HG03442 (cell line): Measurements from ENCODE around the gene ANO7.

Experiments
- ATAC-seq: cut with Tn5 transposase; IDR thresholded peaks from one replicate; pipeline ENCODE4 v1.9.1; 2021; ENCODE audit warnings: mild to moderate bottlenecking, moderate library complexity; ENCODE audit not compliant: unreplicated experiment

Gene ANO7

GRCh38 chr2:241205086-241205485 lies 16.6 kb downstream of the ANO7 start:
- ATAC-seq: no peak

DNA sequence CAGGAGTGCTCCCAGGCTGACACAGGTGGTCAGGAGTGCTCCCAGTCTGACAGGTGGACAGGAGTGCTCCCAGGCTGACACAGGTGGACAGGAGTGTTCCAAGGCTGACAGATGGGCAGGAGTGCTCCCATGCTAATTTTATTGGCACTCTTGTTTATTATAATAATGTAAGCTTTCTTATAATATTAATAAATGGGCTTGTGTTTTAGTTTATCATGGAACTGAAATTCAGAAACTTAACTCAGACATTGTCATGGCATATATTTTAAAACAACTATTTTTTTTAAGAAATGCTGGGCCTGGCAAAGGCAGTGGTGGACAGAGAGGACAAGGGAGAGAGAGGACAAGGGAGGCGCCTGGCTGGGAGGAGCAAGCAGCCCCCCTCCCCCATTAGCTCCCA lies 18.7 kb downstream of the ANO7 start:
- ATAC-seq: no peak

DNA sequence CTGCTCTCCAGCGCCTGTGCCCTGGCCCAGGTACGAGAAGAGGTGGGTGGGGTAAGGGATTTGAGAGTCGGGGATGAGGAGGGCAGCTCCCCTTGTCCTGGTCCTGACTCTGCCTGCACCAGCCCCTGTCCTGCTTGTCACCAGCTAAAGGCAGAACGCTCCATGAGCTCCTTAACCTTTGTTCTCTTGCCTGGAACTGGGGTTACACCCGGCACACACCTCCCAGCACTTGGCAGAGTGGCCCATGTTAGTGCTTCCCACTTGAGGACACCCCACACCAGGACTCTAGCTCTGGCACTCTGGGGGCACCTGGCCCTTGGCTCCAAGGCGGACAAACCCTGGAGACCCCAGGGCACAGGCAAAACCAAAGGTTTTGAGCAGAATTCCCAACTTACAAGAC lies 19.2 kb downstream of the ANO7 start:
- ATAC-seq: no peak

- no peak for ATAC-seq
Measured at GRCh38 chr2:241208058-241208457, 19.6 kb downstream of the ANO7 start.

DNA sequence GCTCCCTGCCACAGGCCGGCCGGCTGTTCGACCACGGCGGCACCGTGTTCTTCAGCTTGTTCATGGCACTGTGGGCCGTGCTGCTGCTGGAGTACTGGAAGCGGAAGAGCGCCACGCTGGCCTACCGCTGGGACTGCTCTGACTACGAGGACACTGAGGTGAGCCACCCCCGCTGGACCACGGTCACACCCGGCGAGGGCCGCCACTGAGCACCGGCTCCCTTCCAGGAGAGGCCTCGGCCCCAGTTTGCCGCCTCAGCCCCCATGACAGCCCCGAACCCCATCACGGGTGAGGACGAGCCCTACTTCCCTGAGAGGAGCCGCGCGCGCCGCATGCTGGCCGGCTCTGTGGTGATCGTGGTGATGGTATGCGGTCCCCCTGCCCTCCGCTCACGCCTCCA lies 20.8 kb downstream of the ANO7 start:
- ATAC-seq: no peak

- ATAC-seq: no peak
Measured at GRCh38 chr2:241211276-241211675, 22.8 kb downstream of the ANO7 start.

- no peak for ATAC-seq
Measured at GRCh38 chr2:241213041-241213440, 24.6 kb downstream of the ANO7 start.

- ATAC-seq: no peak
Measured at GRCh38 chr2:241213567-241213966, 25.1 kb downstream of the ANO7 start.

DNA sequence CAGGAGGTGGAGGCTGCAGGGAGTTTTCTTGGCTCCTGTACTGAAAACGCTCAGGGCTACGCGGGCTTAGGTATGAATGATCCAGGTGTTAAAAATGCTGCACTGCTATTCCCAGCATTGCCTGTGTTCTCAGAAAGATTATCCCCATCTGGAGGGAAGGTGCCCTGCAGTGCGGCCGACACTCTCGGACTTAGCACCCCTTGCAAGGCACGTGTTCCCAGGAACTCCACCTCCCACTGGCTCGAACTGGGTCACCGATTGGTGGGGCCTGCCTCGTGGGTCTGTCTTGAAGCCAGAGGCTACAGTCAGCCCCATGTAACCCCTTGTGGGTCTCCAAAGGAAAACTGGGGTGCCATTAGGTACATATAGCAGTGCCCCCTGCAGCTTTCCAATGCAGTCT lies 25.7 kb downstream of the ANO7 start:
- ATAC-seq: no peak

DNA sequence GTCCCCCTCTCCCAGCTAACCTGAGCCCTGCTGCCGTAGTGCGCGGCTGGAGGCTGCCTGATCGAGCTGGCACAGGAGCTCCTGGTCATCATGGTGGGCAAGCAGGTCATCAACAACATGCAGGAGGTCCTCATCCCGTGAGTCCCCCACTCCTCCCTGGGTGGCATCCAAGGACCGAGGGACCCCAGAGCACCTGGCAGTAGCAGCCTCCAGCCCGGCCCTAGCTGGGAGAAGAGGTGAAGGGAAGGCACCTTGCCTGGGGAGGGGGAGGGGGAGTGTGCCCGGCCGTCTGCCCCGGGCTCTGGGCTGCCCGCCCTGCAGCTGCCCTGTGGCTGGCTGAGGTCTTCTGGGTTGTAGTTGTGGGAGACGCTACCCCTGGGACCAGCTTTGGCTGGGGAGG lies 26.3 kb downstream of the ANO7 start:
- no peak for ATAC-seq

DNA sequence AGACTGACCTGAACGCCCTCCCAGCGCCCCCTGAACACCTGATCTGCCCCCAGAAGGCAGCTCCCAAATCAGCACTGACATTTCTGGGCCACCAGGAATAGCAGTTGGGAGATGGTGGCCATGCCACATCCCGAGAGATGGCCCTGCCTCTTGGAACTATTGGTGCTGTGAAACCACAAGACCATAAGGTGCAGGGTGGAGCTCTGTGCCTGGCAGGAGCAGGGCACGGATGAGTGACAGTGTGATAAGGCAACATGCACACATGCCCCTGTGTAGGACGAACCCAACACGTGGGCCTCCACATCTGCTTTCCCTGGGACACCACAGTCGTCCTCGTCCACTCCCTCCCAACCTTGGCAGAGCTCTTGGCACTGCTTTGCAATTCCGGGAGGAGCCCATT lies 26.9 kb downstream of the ANO7 start:
- no peak for ATAC-seq

- ATAC-seq: no peak
Measured at GRCh38 chr2:241216211-241216761, 27.8 kb downstream of the ANO7 start.

DNA sequence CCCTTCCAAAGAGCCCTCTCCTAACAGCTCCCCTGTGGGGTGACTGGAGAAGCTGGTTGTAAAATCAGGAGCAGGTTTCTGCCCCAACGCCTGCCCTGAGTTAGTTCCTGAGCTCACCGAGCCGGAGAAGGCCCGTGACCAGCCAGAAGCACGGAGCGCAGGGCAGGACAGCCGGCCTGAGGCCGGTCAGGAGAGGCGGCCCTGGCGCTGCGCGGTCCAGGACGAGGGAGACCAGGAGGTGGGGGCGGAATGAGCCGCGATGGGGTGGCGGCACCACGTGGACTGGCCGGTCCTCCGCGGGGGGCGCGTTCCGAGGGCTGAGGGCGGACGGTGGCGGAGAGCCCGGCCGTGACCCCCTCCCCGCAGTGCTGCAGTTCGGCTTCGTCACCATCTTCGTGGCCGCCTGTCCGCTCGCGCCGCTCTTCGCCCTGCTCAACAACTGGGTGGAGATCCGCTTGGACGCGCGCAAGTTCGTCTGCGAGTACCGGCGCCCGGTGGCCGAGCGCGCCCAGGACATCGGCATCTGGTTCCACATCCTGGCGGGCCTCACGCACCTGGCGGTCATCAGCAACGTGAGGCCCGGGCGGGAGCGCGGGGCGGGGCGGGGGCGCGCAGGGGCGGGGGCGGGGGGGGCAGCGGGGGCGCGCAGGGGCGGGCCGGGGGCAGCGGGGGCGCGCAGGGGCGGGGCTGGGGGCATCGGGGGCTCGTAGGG lies 29.0 kb downstream of the ANO7 start:
- ATAC-seq: peak; percentile 54

- ATAC-seq: peak; percentile 39
Measured at GRCh38 chr2:241218131-241219029, 29.9 kb downstream of the ANO7 start.

DNA sequence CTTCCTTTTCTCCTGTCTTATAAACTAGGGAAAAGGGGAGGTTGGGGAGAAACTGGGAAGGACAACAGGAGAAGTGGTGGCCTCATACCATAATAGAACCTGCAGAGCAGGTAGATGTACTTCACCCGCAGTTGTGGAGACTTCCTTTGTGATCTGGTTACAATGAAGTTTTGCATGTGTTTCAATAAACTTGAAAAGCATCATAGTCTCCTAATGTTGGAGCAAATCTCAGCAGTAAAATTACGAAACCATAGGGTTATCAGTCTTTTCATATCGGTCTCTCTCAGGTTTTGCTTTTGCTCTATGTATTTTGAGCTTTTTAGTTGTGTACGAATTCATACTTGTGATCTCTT lies 30.5 kb downstream of the ANO7 start:
- ATAC-seq: no peak

- ATAC-seq: no peak
Measured at GRCh38 chr2:241219856-241220356, 31.4 kb downstream of the ANO7 start.

DNA sequence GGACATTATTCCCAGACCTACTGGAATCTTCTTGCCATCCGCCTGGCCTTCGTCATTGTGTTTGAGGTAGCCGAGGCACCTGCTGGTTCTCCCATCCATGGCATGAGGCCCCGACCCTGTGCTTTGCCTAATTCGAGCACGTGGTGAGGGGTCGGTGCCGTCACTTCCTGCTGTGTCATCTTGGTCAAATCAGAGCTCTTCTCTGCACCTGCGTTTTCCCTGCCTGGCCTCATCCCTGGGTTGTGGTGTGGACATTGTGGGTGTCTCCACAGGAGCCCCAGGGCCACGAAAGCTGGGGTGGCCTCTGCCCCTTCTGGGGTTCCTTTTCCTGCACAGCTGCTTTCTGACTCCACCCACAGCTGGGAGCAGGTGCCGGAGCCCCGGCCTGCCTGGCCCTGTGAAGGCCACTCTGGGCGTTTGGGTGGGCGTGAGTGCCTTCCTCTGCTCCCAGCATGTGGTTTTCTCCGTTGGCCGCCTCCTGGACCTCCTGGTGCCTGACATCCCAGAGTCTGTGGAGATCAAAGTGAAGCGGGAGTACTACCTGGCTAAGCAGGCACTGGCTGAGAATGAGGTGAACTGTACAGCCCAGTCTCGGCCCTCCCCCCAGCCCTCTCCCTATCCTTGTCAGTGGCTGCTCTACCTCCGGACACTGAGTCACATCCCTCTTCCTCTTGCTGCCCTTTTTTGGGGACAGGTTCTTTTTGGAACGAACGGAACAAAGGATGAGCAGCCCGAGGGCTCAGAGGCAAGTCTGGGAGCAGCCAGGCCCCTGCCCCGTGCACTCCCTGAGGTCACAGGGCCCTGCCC lies 34.9 kb downstream of the ANO7 start:
- no peak for ATAC-seq

DNA sequence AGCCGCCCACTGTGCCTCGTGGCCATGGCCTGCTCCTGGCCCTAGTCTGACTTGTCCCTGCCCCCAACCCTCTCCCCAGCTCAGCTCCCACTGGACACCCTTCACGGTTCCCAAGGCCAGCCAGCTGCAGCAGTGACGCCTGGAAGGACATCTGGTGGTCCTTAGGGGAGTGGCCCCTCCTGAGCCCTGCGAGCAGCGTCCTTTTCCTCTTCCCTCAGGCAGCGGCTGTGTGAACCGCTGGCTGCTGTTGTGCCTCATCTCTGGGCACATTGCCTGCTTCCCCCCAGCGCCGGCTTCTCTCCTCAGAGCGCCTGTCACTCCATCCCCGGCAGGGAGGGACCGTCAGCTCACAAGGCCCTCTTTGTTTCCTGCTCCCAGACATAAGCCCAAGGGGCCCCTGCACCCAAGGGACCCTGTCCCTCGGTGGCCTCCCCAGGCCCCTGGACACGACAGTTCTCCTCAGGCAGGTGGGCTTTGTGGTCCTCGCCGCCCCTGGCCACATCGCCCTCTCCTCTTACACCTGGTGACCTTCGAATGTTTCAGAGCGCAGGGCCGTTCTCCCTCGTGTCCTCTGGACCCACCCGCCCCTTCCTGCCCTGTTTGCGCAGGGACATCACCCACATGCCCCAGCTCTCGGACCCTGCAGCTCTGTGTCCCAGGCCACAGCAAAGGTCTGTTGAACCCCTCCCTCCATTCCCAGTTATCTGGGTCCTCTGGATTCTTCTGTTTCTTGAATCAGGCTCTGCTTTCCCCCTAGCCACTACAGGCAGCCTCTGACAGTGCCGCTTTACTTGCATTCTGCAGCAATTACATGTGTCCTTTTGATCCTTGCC lies 35.8 kb downstream of the ANO7 start:
- ATAC-seq: no peak

DNA sequence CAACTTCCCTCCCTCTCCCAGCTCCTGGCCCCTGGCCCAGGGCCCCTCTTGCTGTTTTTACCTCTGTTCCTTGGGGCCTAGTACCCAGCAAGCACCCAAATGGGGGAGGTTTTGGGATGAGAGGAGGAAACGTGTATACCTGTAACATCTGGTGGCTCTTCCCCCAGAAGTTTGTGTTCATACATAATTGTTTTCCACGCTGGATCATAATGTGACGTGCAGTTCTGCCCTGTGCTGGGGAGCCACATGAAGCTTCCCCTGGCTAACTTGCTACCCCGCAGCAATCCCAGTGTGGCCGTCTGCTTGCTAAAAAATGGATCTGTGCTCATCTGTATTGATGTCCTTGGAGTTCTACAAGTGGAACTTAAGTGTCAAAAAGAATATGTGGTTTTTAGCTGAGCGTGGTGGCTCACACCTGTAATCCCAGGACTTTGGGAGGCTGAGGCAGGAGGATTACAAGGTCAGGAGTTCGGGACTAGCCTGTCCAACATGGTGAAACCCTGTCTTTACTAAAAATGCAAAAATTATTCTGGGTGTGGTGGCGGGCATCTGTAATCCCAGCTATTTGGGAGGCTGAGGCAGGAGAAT lies 36.5 kb downstream of the ANO7 start:
- no peak for ATAC-seq

DNA sequence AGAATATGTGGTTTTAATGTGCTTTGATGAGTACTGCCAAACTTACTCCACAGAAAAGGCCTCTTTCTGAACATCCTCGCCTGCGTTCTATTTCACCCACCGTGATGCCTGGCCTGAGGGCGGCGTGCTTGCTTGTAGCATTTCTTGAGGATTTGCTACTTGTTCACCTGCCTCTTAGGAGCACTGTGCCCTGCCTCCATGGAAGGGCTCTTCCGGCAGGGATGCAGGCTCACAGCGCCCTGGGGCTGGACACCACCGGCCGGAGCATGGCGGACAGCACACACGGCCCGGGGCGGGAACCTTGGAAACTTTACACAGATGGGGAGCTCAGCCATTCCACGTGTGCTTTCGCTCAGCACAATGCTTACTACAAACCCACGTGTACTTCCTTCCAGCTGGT lies 37.1 kb downstream of the ANO7 start:
- no peak for ATAC-seq
